ENCODE measurements around the gene POLD4. TPM values are rescaled to one million over a fixed set of nuclear protein-coding genes. Genes with fewer than 3 reads are reported as not detected.

Gene POLD4
- total RNA-seq, 1 experiment from 2014 or later, result 19.5 TPM

DNA sequence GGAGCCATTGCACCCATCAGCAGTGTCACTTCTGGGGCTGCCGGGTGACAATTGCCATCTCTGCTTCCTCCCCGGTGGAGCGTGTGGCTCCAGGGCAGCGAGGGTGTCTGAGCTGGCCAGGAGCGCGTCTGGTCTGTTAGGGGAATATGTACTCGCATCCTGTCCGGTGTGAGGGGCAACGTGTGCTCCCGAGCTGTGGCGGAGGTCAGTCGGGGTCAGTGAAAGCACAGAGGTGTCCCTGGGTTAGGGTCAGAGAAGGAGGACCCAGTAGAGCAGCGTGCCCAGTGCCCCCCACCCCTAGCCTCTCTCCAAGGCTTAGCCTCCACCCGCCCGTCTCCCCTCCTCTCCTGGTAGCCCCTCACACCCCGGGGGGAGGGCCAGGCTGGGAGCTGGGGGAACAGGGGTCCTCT, 18.6 kb upstream of the POLD4 start:
- Histone ChIP-seq H3K9me3 (ENCODE audit: control insufficient read depth, low read depth, low read length) (no peaks in the 10 kb centered on the region), H3K23me2 (ENCODE audit: insufficient read length, low read depth, low read length, poor library complexity, severe bottlenecking) (peaks cover 30% of the 10 kb centered on the region), H2BK12ac (ENCODE audit: insufficient read length, low read depth, low read length) (no peak overlapping the region), H4K5ac (ENCODE audit: insufficient read length, low read depth, low read length) (no peak overlapping the region), H3K79me1 (ENCODE audit: insufficient read depth, low read depth, low read length, poor library complexity, severe bottlenecking) (no peaks in the 10 kb centered on the region), H3K27ac (ENCODE audit: insufficient read length, low read depth, low read length) (no peak overlapping the region), H3K79me2 (ENCODE audit: insufficient read depth, low read length) (no peaks in the 10 kb centered on the region), H2BK15ac (ENCODE audit: low read depth, low read length) (no peak overlapping the region), H3K56ac (ENCODE audit: insufficient read length, low read depth, low read length) (no peak overlapping the region), H2AFZ (ENCODE audit: low read length) (no peak overlapping the region), H3K14ac (ENCODE audit: insufficient read depth, low read length) (no peak overlapping the region), H2BK20ac (ENCODE audit: low read depth, low read length, poor library complexity, severe bottlenecking) (no peak overlapping the region), H3K9ac (ENCODE audit: extremely low read depth, insufficient read length, low read length) (no peak overlapping the region), H4K91ac (ENCODE audit: insufficient read length, low read depth, low read length) (no peak overlapping the region), H3K4me2 (ENCODE audit: insufficient read depth, insufficient read length, low read length) (peak overlapping the region; percentile 37), H3T11ph (ENCODE audit: low read length) (no peak overlapping the region), H3K18ac (ENCODE audit: insufficient read length, low read depth, low read length) (no peak overlapping the region), H2BK5ac (ENCODE audit: insufficient read length, low read length) (no peak overlapping the region), H3K4me1 (ENCODE audit: insufficient read depth, low read length) (peaks cover 7% of the 10 kb centered on the region; the same call in 1 of the 2 replicates), H3K27me3 (ENCODE audit: insufficient read depth, low read length) (peaks cover 6% of the 10 kb centered on the region; the same call in 1 of the 2 replicates), H2BK120ac (ENCODE audit: low read depth, low read length, poor library complexity, severe bottlenecking) (no peak overlapping the region), H3K23ac (ENCODE audit: insufficient read length, low read depth, low read length) (no peak overlapping the region), H4K8ac (replicated peaks; ENCODE audit: insufficient read length, low read depth, low read length) (no peak overlapping the region), H2AK5ac (ENCODE audit: insufficient read length, low read length) (no peak overlapping the region), H4K20me1 (ENCODE audit: control insufficient read depth, insufficient read depth, insufficient read length) (peaks cover 3% of the 10 kb centered on the region), H3K4ac (ENCODE audit: low read depth, low read length) (no peak overlapping the region)
- H3K4me1 Mint-ChIP-seq, result peaks cover 47 to 54% of the 10 kb centered on the region in 2 experiments
- H3K27ac Mint-ChIP-seq, result no peak overlapping the region
- H3K9me3 Mint-ChIP-seq, result no peaks in the 10 kb centered on the region; a peak in 2 of 5 replicates
- WGBS (ENCODE audit: extremely low coverage, insufficient read length, low lambda C conversion rate), result no CpG with 5 or more reads among the region's 16 CpGs
- H3K27me3 Mint-ChIP-seq (ENCODE audit: low read depth), result peaks cover 81% of the 10 kb centered on the region
- H3K36me3 Mint-ChIP-seq (ENCODE audit: insufficient read depth in 1 of 3, low read depth in 3 of 3), result no peaks in the 10 kb centered on the region; a peak in 1 of 7 replicates
- TF ChIP-seq, protein P1, sequence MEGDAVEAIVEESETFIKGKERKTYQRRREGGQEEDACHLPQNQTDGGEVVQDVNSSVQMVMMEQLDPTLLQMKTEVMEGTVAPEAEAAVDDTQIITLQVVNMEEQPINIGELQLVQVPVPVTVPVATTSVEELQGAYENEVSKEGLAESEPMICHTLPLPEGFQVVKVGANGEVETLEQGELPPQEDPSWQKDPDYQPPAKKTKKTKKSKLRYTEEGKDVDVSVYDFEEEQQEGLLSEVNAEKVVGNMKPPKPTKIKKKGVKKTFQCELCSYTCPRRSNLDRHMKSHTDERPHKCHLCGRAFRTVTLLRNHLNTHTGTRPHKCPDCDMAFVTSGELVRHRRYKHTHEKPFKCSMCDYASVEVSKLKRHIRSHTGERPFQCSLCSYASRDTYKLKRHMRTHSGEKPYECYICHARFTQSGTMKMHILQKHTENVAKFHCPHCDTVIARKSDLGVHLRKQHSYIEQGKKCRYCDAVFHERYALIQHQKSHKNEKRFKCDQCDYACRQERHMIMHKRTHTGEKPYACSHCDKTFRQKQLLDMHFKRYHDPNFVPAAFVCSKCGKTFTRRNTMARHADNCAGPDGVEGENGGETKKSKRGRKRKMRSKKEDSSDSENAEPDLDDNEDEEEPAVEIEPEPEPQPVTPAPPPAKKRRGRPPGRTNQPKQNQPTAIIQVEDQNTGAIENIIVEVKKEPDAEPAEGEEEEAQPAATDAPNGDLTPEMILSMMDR (conservative IDR thresholded peaks at IDR 0.05), result no peak
- no peak for DNase-seq
- H3K4me3 Mint-ChIP-seq, result peak overlapping the region; percentile 65 to 85

All from H9 (cell line).